Vagina (tissue), 2 donors: ENCODE data around the gene MRPL51.

Source experiments
- CTCF ChIP-seq, 3 experiments: fragments of 450-650 bp in 2 of 3; fragments of 200-600 bp in 1 of 3; sonication (generic) in 1 of 3; IDR thresholded peaks; one replicate each; pipeline ENCODE4 v1.5.1; 2017 to 2019; ENCODE audit warnings: antibody characterized with exemption in 3 of 3, mild to moderate bottlenecking in 2 of 3, moderate library complexity in 2 of 3
- POLR2A ChIP-seq, 2 donors: fragments of 450-650 bp; IDR thresholded peaks; one replicate each; pipeline ENCODE4 v1.6.1; 2017; ENCODE audit warnings: antibody characterized with exemption in 2 of 2, mild to moderate bottlenecking in 2 of 2, moderate library complexity in 2 of 2
- POLR2AphosphoS5 ChIP-seq, 2 donors: sonication (generic); formaldehyde crosslinking; IDR thresholded peaks; one replicate each; pipeline ENCODE4 v1.9.0; 2017; ENCODE audit warnings: antibody characterized with exemption in 2 of 2, mild to moderate bottlenecking in 2 of 2, low read depth in 1 of 2; ENCODE audit not compliant: insufficient read depth in 1 of 2

GRCh38 chr12:6471989-6472360 is 21.1 kb downstream of the MRPL51 start:
- TF ChIP-seq CTCF (IDR thresholded peaks at IDR 0.05) (no peak), POLR2A (IDR thresholded peaks at IDR 0.05) (no peak), POLR2AphosphoS5 (IDR thresholded peaks at IDR 0.05; ENCODE audit: insufficient read depth in 1 of 2, low read depth in 1 of 2) (no peak)
